Stimulated activated effector memory CD8-positive, alpha-beta T cell treated with anti-CD3 and anti-CD28 coated beads, Interleukin-12 subunit alpha, Interleukin-12 subunit beta, amount 100 ng/mL, for 72 hours (primary cell): ENCODE data around the gene GNGT2.
"Not testable (repeated sequence)": the region's sequence is repeated elsewhere in the genome, so short reads cannot be mapped to it uniquely, and the experiment has no call there.

Experiments
- ATAC-seq: fragments of 150-1000 bp; cut with Tn5 transposase; 2 replicates; pipeline ENCODE4 v1.10.0; 2021
- DNase-seq, 2 donors: peaks; one replicate each; pipeline ENCODE4 v3.0.0; 2021 to 2022; ENCODE audit warnings: low spot score in 2 of 2
- H3K27ac Mint-ChIP-seq: one replicate; pipeline ENCODE4 v1.8.0; 2022; ENCODE audit warnings: mild to moderate bottlenecking, mixed read lengths
- H3K36me3 Mint-ChIP-seq: one replicate; pipeline ENCODE4 v1.8.0; 2022; ENCODE audit warnings: mild to moderate bottlenecking, mixed read lengths
- H3K4me1 Mint-ChIP-seq: one replicate; pipeline ENCODE4 v1.8.0; 2022; ENCODE audit warnings: mixed read lengths
- H3K4me3 Mint-ChIP-seq: one replicate; pipeline ENCODE4 v1.8.0; 2022; ENCODE audit warnings: mild to moderate bottlenecking, mixed read lengths
- H3K9me3 Mint-ChIP-seq: one replicate; pipeline ENCODE4 v1.8.0; 2022; ENCODE audit warnings: mixed read lengths

The GNGT2 gene

GRCh38 chr17:49198211-49198610, 12.2 kb downstream of the GNGT2 start:
- peaks cover 15% of the 10 kb centered on the region for H3K4me1 Mint-ChIP-seq
- DNase-seq, result no peak
- H3K36me3 Mint-ChIP-seq, result peaks cover 5% of the 10 kb centered on the region
- no peak for ATAC-seq
- H3K9me3 Mint-ChIP-seq, result no peaks in the 10 kb centered on the region
- no peak overlapping the region for H3K4me3 Mint-ChIP-seq
- H3K27ac Mint-ChIP-seq, result no peak overlapping the region

- Mint-ChIP-seq H3K9me3 (no peaks in the 10 kb centered on the region), H3K4me3 (no peak overlapping the region), H3K36me3 (peaks cover 13% of the 10 kb centered on the region), H3K27ac (no peak overlapping the region), H3K4me1 (peaks cover 22% of the 10 kb centered on the region)
- DNase-seq (no peak), ATAC-seq (no peak)
These were observed 12.9 kb downstream of the GNGT2 start for GRCh38 chr17:49197346-49197998.

GRCh38 chr17:49196520-49196919, 13.9 kb downstream of the GNGT2 start:
- ATAC-seq, result no peak

GRCh38 chr17:49195751-49196150, 14.6 kb downstream of the GNGT2 start:
- peak overlapping the region; percentile 27 for H3K4me3 Mint-ChIP-seq

More at GRCh38 chr17:49196520-49196919, 13.9 kb downstream of the GNGT2 start:
- H3K4me3 Mint-ChIP-seq, result no peak overlapping the region
- H3K9me3 Mint-ChIP-seq, result no peaks in the 10 kb centered on the region
- H3K27ac Mint-ChIP-seq, result no peak overlapping the region
- H3K36me3 Mint-ChIP-seq, result peaks cover 22% of the 10 kb centered on the region
- H3K4me1 Mint-ChIP-seq, result peaks cover 32% of the 10 kb centered on the region
- DNase-seq, result no peak

DNA sequence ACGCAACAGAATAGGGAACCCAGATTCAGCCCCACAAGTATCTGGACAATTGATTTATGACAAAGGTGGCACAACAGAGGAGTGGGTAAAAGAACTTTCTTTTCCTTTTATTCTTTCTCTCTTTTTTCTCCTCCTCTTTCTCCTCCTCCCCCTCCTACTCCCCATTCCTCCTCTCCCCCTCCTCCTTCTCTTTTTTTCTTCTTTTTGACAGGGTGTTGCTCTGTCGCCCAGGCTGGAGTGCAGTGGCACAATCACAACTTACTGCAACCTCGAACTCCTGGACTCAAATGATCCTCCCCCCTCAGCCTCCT, 16.1 kb downstream of the GNGT2 start:
- H3K9me3 Mint-ChIP-seq, result no peaks in the 10 kb centered on the region
- no peak for DNase-seq
- peaks cover 25% of the 10 kb centered on the region for H3K36me3 Mint-ChIP-seq
- H3K4me1 Mint-ChIP-seq, result peaks cover 47% of the 10 kb centered on the region
- ATAC-seq, result no peak
- peak overlapping the region; percentile 95 for H3K4me3 Mint-ChIP-seq
- no peak overlapping the region for H3K27ac Mint-ChIP-seq

More at GRCh38 chr17:49195751-49196150, 14.6 kb downstream of the GNGT2 start:
- ATAC-seq (no peak), DNase-seq (no peak)
- H3K9me3 Mint-ChIP-seq, result no peaks in the 10 kb centered on the region
- H3K36me3 Mint-ChIP-seq, result peaks cover 25% of the 10 kb centered on the region
- H3K27ac Mint-ChIP-seq, result no peak overlapping the region
- peaks cover 37% of the 10 kb centered on the region for H3K4me1 Mint-ChIP-seq

DNA sequence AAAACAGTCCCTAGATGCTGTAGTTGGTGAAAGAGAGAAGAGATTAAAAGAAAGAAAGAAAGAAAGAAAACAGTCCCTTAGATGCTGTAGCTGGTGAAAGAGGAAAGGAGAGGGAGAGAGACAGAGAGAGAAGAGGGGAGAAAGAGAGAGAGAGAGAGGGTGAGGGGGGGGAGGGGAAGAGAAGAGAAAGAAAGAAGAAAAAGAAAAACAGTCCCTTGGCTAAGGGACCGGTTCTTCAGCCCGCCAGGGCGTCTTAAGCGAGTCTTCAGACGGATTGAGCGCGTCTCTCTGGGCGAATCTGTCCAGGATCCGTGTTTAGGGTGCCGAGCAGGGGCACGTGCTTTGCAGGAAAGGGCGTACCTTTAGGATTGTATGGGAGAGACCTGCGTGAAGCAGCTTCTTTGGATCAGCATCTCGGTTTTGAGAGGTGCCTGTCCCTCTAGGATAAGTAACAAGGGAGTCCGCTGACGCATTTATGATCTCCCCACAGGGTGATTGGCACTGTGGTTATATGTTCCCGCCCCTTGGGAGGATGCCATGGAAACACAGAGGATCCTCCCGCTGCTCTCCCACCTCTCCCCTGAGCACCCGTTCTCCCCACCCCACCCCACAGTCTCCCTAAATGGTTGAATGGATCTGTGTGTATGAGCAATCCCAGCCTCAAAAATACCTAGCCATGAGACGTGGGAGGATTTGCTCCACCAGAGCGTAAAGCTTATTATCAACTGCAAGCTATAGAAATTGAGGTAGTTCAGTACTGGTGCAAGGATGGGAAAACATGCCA, 16.7 kb downstream of the GNGT2 start:
- Mint-ChIP-seq H3K4me3 (peak overlapping the region; percentile 95), H3K4me1 (peaks cover 47% of the 10 kb centered on the region), H3K27ac (peak overlapping the region; percentile 100), H3K9me3 (no peaks in the 10 kb centered on the region), H3K36me3 (peaks cover 25% of the 10 kb centered on the region)
- ATAC-seq (no peak), DNase-seq (no peak)

DNA sequence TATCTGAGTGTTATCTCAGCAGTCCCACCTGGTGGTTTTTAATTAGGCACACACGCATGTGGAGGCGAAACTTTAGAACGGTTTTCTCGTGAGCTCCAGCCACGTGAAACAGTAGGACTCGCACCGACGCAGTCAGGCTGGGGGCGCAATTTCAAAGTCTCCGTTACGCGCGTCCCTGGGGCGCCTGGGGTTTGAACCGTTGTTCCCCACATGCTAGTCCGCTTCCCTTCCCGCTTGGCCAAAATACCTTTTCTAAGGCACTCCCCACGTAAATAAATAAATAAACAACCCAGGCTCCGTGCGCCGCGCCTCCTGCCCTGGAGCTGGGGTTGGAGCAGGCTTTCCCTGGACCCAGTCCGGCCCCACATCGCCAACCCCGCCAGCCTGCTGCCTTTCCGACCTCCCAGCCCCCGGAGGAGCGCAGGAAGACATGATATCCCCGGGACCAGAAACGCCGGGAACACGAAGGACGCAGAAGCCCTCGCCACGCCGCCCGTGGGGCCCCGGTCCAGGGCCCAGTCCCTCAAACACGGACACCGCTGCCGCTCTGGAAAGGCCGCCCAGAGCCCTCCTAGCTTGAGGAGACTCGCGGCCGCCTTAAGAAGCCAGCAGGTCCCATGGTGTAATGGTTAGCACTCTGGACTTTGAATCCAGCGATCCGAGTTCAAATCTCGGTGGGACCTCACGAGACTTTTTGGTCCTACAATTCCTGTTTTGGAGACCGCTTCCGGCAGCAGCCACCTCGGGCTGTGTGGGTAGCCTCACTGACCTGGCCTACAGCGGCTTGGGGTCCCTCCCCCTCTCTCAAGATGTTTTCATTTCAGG, 18.2 kb downstream of the GNGT2 start:
- H3K4me1 Mint-ChIP-seq, result peaks cover 47% of the 10 kb centered on the region
- H3K27ac Mint-ChIP-seq, result peak overlapping the region; percentile 100
- no peaks in the 10 kb centered on the region for H3K9me3 Mint-ChIP-seq
- peaks cover 25% of the 10 kb centered on the region for H3K36me3 Mint-ChIP-seq
- H3K4me3 Mint-ChIP-seq, result peak overlapping the region; percentile 95
- ATAC-seq (peak; percentile 72), DNase-seq (peak in 1 of 2 donors; percentile 98)

DNA sequence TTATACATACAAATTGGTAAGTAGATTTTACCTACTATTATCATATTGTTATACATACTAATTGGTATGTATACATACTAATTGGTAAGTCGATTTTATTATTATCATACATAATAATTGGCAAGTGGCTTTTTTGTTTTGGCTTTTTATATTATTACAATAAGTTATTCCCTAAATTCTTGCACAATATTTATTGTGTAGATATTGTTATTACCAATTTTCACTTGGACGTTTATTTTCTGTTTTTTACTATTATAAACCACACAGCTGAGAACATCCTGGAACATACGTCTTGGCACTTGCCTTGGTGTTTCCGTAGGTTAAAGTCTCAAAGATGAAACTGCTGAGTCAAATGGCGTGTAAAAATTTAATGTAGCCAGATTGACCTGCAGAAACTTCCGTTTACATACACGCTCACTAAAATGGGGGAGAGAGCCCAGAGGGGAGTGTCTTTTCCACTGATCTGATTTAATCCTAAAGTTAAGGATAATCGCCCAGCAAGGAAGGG, 18.9 kb downstream of the GNGT2 start:
- peak overlapping the region; percentile 95 for H3K4me3 Mint-ChIP-seq
- H3K4me1 Mint-ChIP-seq, result peaks cover 47% of the 10 kb centered on the region
- no peaks in the 10 kb centered on the region for H3K9me3 Mint-ChIP-seq
- DNase-seq (no peak), ATAC-seq (peak; percentile 3)
- peaks cover 25% of the 10 kb centered on the region for H3K36me3 Mint-ChIP-seq
- H3K27ac Mint-ChIP-seq, result peak overlapping the region; percentile 100

DNA sequence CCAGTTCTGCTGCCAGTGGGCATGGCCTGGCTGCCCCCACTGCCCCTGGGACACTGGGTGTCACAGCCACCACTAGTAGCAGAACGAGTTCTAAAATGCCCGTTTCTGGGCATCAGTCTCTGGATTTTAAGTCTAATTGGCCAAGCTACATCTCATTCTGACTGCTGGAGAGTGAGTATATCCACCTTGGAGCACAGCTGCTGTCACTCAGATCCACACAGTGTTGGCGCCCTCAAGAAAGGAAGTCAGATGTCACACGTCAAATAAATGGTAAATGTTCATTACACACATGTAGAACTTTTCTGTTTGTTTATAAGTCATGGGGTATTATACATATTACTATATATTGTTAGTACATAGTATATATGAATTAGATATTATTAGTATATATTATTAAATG, 19.4 kb downstream of the GNGT2 start:
- peaks cover 25% of the 10 kb centered on the region for H3K36me3 Mint-ChIP-seq
- DNase-seq (no peak), ATAC-seq (no peak)
- peak overlapping the region; percentile 95 for H3K4me3 Mint-ChIP-seq
- peak overlapping the region; percentile 86 for H3K27ac Mint-ChIP-seq
- H3K9me3 Mint-ChIP-seq, result no peaks in the 10 kb centered on the region
- peaks cover 45% of the 10 kb centered on the region for H3K4me1 Mint-ChIP-seq

- peaks cover 23% of the 10 kb centered on the region for H3K4me1 Mint-ChIP-seq
- no peak for ATAC-seq
- no peaks in the 10 kb centered on the region for H3K9me3 Mint-ChIP-seq
- DNase-seq, result no peak
- no peak overlapping the region for H3K27ac Mint-ChIP-seq
- peaks cover 10% of the 10 kb centered on the region for H3K36me3 Mint-ChIP-seq
- H3K4me3 Mint-ChIP-seq, result no peak overlapping the region
These were observed 23.1 kb downstream of the GNGT2 start for GRCh38 chr17:49187301-49187700.

DNA sequence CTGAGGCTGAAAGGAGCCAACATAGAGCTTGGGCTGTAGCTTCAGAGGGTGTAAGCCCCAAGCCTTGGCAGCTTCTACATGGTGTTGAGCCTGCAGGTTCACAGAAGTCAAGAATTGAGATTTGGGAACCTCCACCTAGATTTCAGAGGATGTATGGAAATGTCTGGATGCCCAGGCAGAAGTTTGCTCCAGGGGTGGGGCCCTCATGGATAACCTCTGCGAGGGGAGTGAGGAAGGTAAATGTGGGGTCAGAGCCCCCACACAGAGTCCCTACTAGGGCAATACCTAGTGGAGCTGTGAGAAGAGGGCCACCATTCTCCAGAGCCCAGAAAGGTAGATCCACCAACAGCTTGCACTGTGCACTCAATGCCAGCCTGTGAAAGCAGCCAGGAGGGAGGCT, 25.0 kb downstream of the GNGT2 start:
- not testable (repeated sequence) for ATAC-seq, H3K27ac Mint-ChIP-seq, H3K9me3 Mint-ChIP-seq, H3K36me3 Mint-ChIP-seq, DNase-seq, H3K4me3 Mint-ChIP-seq, H3K4me1 Mint-ChIP-seq

GRCh38 chr17:49184522-49184921, 25.9 kb downstream of the GNGT2 start:
- not testable (repeated sequence) for H3K4me1 Mint-ChIP-seq, H3K36me3 Mint-ChIP-seq, H3K9me3 Mint-ChIP-seq, DNase-seq, H3K27ac Mint-ChIP-seq, H3K4me3 Mint-ChIP-seq, ATAC-seq

GRCh38 chr17:49183801-49184200, 26.6 kb downstream of the GNGT2 start:
- peaks cover 5% of the 10 kb centered on the region for H3K4me1 Mint-ChIP-seq
- no peaks in the 10 kb centered on the region for H3K9me3 Mint-ChIP-seq
- no peak overlapping the region for H3K4me3 Mint-ChIP-seq
- ATAC-seq, result no peak
- no peak overlapping the region for H3K27ac Mint-ChIP-seq
- no peak for DNase-seq
- no peaks in the 10 kb centered on the region for H3K36me3 Mint-ChIP-seq

GRCh38 chr17:49183341-49183740, 27.0 kb downstream of the GNGT2 start:
- Mint-ChIP-seq H3K9me3 (no peaks in the 10 kb centered on the region), H3K36me3 (no peaks in the 10 kb centered on the region), H3K4me3 (no peak overlapping the region), H3K27ac (no peak overlapping the region), H3K4me1 (peaks cover 5% of the 10 kb centered on the region)
- ATAC-seq, result no peak
- no peak for DNase-seq

GRCh38 chr17:49180998-49181635, 29.3 kb downstream of the GNGT2 start:
- peaks cover 2% of the 10 kb centered on the region for H3K9me3 Mint-ChIP-seq
- no peak for ATAC-seq

More at GRCh38 chr17:49180998-49181635, 29.3 kb downstream of the GNGT2 start:
- no peak for DNase-seq
- Mint-ChIP-seq H3K4me3 (no peak overlapping the region), H3K27ac (no peak overlapping the region), H3K36me3 (no peaks in the 10 kb centered on the region), H3K4me1 (peaks cover 5% of the 10 kb centered on the region)
